HG03378 (cell line): ENCODE data around the gene RETREG1.
"Not testable (repeated sequence)": the region's sequence is repeated elsewhere in the genome, so short reads cannot be mapped to it uniquely, and the experiment has no call there.

Experiments
- ATAC-seq: cut with Tn5 transposase; IDR thresholded peaks from one replicate; pipeline ENCODE4 v1.9.1; 2021; ENCODE audit warnings: mild to moderate bottlenecking, moderate library complexity; ENCODE audit not compliant: unreplicated experiment

RETREG1 gene

DNA sequence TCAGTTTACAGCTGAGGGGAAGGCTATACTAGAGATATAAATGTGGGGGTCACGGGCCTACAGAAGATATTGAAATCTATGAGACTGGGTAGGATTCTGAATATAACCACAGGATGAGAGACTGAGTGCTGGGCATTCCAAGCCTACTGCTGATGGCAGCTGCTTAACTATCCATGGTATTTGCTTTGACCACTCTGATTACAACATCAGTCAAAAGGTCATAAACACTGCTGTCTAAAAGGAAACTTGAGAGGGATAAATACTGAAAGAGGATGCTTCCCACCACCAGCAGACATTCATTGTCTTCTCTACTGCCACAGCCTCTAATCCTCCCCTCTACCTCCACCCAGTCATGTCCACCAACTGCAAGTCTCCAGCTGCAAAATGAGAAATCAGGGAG lies 155.0 kb downstream of the RETREG1 start:
- ATAC-seq: no peak

DNA sequence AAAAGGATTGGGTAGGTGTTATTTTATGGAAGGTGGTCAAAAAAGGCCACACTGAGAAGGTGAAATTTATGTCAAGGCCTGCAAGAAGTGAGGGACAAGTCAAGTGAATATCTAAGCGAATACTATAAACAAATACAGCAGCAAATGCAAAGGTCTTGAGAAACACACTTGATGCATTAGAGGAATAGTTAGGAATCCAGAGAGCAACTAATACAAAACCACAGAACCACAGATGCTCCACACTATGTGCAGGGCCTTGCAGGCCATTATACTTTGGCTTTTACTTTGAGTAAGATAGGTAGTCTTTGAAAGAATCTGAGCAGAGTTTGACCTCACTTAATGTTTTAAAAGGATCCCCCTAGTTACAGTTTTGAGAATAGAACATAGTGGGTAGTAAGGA lies 155.8 kb downstream of the RETREG1 start:
- ATAC-seq: no peak

DNA sequence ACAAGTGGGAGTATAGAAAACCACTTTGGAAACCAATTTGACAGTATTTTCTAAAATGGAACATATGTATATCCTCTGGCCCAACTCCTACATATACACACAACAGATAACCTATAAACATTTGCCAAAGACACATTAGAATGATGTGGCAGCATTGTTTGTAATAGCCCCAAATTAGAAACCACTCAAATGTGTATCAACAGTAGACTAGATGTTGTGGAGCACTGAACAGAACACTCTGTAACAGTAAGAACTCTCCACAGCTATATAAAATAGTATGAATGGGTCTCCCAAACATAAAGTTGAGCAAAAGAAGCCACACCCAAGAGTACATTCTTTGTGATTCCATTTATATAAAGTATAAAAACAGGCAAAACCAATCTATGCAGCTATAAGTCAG lies 157.3 kb downstream of the RETREG1 start:
- no peak for ATAC-seq

GRCh38 chr5:16457853-16458252 lies 158.9 kb downstream of the RETREG1 start:
- ATAC-seq: no peak

- no peak for ATAC-seq
Observed at GRCh38 chr5:16457451-16457850, 159.3 kb downstream of the RETREG1 start.

GRCh38 chr5:16456103-16456832 lies 160.5 kb downstream of the RETREG1 start:
- peak; percentile 65 for ATAC-seq

GRCh38 chr5:16455668-16456067 lies 161.1 kb downstream of the RETREG1 start:
- no peak for ATAC-seq

DNA sequence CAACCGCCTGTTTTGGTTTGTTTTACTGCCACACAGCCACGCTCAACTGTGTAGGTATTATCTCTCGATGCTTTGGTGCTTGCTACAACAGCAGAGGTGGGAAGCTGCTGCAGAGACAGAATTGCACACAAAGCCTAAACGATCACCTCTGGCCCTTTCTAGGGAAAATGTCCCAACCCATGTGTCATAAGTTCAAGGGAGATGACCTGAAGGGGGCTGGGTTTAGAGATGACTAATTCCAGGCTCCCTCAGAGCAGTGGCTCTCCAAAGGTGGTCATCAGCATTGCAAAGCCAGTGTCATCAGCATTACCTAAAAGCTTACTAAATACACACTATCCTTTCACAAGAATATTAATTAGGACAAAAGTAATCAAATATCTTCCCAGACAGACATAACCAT lies 162.1 kb downstream of the RETREG1 start:
- ATAC-seq: no peak

GRCh38 chr5:16453609-16454008 lies 163.2 kb downstream of the RETREG1 start:
- ATAC-seq: no peak

GRCh38 chr5:16450163-16450562 lies 166.6 kb downstream of the RETREG1 start:
- no peak for ATAC-seq

DNA sequence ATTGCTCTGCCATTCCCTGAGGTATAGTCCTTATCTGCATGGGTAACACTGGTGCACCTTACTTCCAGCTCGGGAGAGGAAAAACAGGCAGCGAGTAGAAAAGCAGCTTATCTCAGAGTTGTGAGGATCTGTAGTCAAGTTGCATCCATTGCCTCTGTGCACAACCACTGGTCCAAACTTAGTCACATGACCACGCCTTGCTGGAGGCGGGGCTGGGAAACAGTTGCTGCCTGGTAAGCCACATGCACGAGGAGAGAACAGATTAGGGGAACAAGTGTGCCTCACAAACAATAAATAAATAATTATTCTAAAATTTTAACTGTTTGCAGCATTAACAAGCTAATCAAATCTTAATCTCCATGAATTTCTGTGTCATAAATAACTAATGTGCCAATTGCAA lies 169.8 kb downstream of the RETREG1 start:
- ATAC-seq: no peak

DNA sequence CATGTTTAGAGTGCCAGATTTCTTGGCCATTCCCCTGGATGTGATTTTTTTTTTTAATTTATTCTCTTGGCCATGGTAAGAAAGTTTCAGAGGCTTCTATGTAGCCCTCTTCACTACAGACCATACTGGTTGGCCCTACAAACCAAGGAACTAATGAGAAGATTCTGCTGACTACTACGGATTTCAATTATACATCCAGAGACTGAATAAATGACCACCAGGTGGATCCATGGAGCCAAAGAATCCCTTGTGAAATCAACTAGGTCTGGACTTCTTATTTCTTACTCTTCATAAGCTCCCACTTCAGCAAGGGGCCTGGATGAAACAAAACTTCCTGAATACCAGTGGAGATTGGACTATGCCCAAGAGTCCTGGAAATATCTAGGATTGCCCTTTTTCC lies 178.8 kb downstream of the RETREG1 start:
- no peak for ATAC-seq

- not testable (repeated sequence) for ATAC-seq
Observed at GRCh38 chr5:16436065-16436682, 180.6 kb downstream of the RETREG1 start.

GRCh38 chr5:16431490-16431889 lies 185.3 kb downstream of the RETREG1 start:
- ATAC-seq: no peak

DNA sequence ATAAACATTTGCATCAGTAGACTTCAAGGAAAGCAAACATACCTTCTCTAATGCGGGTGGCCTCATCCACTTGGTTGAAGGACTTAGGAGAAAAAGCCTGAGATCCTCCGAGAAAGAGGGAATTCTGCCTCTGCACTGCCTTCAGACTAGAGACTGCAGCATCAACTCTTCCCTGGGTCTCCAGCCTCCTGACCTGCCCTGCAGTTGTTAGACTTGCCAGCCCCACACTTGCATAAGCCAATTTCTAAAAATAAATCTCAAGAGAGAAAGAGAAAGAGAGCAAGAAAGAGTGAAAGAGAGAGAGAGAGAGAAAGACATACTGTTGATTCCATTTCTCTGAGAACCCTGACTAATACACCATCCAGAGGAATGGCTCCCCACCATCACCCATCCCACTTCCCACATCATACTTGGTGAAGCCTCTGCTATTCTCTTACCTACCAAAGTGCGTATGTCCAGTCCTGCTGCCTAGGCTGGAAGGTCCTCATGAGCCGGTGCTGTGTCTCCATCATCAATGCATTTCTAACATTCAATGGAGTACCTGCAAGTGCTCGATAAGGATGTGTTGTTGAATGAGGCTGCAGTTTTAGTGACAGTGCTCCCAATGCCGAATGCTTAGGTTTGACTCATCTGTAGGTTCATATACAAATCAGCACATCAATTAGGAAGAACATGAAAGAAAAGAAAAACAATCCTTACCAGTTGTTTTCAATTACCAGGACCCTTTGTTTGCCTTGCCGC lies 186.3 kb downstream of the RETREG1 start:
- no peak for ATAC-seq

DNA sequence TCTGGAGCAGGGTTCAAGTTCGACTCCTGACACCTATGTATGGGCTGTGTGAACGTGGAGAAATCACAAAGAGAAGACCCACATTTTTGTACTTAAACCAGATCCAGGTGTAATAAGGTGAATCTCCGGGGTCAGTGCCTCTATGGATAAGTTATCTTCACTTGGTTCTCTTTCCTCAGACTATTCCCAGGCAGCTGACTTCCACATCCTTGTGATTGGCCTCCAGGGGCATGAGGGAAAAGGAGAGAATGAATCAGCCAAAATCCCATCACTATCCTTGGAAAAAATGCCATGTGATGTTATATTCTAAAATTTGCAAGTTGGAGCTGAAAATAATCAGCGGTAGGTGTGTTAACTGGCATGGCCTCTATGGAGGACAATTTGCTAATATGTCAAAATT lies 188.4 kb downstream of the RETREG1 start:
- ATAC-seq: no peak

- ATAC-seq: no peak
Observed at GRCh38 chr5:16427587-16427986, 189.2 kb downstream of the RETREG1 start.
